Activated T-cell treated with anti-CD3 and anti-CD28 coated beads for 48 hours (primary cell): ENCODE data around the gene ABL1.

Source experiments
- DNase-seq: peaks from one replicate; pipeline ENCODE4 v3.0.0-alpha.2; 2020; ENCODE audit warnings: low read depth

ABL1 gene

GRCh38 chr9:130918101-130918825, 83.2 kb downstream of the ABL1 start:
- DNase-seq, result no peak

GRCh38 chr9:130918826-130919558, 83.9 kb downstream of the ABL1 start:
- no peak for DNase-seq

DNA sequence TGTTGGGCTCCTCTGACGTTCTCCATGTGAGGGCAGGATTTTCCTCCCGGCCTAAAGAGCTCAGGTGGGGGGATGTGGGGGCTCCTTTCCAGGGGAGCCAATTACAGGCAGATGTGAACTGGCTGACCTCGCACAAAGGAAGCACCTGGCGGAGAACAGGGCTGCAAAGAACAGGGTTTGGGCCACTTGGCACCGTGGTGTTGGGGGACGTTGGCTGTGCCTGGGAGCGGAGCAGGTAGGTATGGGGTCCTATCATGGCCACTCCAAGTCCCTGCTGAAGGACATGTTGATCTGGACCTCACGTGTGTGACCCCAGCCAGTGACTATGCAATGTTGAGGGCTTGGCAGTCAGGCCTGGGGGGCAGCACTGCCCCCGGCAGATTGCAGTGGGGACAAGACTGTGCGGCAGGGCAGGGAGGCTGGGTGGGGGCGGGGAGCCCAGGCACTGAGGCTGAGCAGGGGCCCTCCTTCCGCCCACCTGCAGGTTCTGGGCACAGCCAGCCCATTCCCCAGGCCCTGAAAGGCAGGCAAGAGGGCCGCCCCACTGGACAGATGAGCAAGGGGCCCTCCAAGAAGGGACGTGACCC, 84.6 kb downstream of the ABL1 start:
- no peak for DNase-seq

DNA sequence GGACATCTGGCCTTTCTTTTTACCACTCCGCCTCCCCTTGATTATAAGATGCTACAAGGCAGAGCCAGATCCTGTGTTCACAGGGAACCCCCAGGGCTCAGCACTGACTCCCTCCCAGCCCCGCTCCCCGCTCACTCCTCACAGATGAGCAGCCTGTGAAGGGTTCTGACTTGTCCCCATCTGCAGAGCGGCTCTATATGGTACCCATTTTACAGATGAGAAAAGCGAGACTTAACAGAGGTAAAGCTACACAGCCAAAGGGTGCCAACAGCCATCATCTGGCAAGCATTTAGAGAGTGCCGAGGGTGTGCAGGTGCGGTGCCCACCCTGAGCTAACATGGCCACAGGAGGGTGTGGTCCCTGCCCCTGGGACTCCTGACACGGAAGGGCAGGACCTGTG, 85.2 kb downstream of the ABL1 start:
- DNase-seq, result no peak

GRCh38 chr9:130920762-130921299, 85.8 kb downstream of the ABL1 start:
- DNase-seq, result no peak

DNA sequence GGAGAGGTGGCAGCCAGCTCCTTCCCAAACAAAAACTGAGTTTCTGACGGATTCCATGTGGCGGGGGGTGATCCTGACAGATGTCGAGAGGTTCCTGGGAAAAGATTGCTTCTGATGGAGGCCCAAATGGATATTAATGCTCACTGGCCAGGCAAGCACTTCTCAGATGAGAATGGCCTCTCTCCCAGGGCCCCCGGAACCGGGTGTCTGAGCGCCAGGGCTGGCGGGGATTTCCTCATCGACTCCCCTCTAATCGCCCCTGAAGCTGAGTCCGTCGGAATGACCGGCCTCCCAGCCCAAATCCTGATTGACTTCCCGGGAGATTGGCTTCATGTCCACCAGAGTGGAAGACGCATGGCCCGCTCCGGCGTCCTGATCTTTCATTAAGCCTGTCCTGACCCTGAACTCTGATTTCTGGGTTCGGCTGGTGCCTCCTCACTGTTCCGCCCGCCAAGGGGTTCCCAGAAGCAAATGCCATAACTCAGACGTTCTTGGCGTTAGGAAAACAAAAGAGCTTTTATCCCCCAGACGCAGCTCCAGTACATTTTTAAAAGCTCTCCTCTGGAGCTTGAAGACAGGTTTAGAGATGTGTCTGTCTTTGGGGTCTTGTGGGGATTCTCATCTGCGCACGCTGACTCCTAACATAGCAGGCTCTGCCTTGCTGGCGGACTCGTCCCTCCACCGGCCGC, 86.4 kb downstream of the ABL1 start:
- DNase-seq, result no peak

DNA sequence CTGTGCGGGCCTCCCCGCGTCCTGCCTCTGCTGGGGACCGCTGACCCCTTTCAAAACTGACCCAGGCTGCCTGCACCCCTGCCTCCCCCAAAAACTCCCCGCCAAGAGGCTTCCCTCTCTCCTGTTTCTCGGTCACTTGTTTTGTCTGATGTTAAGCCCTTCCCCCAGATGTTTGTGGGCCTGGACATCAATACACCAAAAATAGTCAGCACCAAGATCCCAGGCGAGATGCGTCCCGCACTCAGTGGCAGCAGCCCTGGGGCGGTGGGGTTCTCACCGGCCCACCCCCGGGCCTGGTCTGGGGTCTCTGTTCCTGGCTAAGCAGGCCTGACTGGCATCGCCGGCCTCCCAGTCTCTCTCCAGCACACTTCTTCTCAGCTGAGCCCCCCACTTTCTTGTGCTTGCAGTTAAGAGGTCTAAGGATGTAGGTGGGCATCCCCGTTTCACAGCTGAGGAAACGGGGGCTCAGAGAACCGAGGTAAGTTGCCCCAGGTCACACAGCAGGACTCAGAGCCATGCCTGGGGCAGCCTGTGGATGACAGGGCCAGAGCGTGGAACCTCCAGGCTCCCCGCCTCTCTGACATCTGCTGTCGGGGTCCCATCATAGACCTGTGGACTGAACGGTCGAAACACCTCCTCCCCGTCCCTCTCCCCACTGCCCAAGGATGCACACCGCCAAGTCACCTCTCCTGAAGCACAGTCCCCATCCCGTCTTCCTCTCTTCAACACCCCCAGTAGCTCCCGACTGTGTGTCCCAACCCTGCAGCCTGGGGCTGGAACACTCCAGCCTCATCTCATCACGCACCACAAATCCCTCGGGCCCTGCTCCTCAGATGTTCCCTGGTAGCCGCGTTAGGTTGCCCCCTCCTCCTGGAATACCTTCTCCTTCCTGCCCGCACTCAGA, 87.2 kb downstream of the ABL1 start:
- DNase-seq, result no peak

- DNase-seq, result no peak
Measured at GRCh38 chr9:130922893-130923610, 88.0 kb downstream of the ABL1 start.

- DNase-seq, result no peak
Measured at GRCh38 chr9:130923611-130924447, 88.8 kb downstream of the ABL1 start.

DNA sequence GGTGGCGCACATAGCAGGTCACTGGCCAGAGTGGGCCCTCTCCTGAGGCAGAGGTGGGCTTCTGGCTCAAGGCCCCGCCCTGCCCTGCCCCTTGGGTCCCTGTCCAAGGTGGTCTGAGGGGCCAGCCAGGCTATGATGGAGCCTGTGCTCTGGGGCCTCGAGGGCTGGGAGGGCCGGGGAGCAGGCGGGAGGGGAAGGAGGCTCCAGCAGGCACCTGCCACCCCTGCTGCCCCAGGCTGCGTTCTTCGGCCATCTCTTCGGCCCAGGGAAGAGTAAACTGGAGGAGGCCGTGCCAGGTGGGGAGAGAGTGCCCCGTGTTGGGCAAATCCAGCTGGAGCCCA, 89.4 kb downstream of the ABL1 start:
- no peak for DNase-seq

GRCh38 chr9:130925050-130925678, 90.1 kb downstream of the ABL1 start:
- no peak for DNase-seq

GRCh38 chr9:130927338-130927737, 92.3 kb downstream of the ABL1 start:
- DNase-seq, result no peak

- DNase-seq, result no peak
Measured at GRCh38 chr9:130927995-130928900, 93.2 kb downstream of the ABL1 start.

DNA sequence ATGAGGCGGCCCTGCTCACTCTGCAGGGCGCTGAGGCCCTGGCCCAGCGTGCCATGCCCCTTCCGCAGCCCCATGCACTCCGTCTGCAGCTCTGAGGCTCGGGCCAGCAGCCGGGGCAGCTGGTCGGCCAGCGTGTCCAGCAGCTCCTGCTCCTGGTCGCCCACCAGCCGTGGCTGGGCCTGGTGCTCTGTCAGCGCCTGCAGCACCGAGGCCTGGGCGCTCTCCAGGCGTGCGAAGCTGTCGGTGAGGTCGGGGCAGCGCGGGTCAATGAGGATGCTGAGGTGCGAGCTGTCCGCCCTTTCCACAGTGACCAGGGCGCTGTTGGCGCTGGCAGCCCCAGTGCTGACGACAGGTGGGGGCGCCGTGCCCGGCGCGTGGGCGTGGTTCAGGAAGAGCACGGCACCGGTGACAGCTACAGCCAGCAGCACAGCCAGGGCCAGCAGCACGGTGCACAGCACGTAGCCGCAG, 94.6 kb downstream of the ABL1 start:
- DNase-seq, result no peak

DNA sequence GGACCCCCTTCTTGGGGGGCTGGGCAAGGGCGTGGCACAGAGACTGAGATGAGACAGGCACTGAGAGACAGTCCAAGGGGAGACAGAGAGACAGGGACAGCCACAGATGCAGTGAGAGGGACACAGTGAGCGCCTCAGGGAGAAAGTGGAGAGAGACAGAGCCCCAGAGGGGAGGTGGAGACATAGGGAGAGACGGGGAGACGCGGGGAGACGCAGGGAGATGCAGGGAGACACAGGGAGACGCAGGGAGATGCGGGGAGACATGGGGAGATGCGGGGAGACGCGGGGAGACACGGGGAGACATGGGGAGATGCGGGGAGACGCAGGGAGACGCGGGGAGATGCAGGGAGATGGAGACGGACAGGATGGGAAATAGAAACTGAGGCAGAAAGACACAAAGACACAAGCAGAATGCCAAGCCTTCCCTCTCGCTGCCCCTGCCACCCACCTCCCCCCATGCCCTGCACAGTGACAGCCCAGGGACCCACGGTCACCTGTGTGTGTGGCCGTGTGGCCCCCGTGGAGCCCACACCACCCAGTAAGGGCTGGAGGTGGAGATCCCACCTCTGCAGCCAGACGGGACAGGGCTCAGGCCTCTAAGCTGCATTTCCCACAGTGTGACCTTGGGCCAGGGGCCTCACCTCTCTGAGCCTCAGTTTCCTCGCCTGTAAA, 95.2 kb downstream of the ABL1 start:
- no peak for DNase-seq

DNA sequence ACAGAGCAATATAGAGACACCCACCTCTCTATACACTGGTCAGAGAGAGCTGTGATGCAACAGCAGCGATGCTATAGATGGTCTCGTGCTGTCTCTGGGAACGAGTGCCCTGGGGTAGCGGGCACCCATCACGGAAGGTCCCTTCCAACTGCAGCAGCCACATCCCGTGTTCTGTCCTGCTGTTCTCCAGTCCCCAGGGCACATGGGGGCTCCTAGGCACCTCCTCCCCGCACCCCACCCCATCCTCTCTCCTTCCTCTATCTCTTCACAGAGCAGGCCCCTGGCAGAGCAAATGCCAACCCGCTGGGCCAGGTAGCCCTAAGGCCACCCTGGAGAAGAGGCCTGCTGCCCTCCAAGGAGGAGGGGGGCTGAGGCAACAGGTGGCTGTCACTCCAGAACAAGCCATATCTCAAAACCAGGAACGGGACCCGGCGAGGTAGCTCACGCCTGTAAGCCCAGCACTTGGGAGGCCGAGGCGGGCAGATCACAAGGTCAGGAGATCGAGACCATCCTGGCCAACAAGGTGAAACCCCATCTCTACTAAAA, 95.8 kb downstream of the ABL1 start:
- no peak for DNase-seq

DNA sequence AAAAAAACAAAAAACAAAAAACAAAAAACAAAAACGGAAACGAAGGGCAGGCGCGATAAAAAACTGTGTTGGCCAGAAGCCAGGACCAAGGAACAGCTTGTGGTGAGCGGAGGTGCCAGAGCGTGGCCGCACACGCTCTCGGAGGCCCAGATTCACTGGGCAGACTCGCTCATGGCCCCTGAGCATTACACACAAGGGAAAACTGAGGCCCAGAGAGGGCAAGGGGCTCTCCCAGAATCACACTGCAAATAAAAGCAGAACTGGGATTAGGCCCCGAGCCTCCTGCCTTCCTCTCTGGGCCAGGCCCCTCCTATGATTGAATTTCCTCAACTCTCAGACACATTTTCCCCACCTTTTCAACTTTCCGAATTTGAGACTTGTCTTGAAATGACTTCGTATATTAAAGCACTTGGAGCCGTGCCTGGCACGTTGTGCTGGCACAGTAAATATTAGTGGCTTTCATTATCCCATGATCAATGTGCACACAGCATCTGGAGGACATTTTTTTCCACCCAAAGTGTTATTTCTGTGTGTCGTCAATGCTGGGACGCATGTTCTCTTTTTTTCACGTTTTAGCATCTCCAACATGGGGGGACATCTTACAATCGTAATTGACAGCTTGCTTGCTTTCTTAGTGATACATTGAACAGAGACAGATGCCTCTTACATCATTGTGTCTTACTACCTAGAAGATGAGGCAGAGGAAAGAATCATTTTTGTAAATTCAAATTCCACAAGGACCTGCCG, 96.6 kb downstream of the ABL1 start:
- no peak for DNase-seq
